ENCODE measurements around the gene PIMREG.

PIMREG gene

GRCh38 chr17:6427279-6427781 is 16.9 kb upstream of the PIMREG start:
- H3K9ac ChIP-seq (ENCODE audit: low read depth, low read length) = no peak overlapping the region
- H3K4me1 ChIP-seq (ENCODE audit: insufficient read depth, low read length) = no peaks in the 10 kb centered on the region
- 0 out of 2 replicates have a peak, but pooled peaks cover 6% of the 10 kb centered on the region for H3K9me3 ChIP-seq (ENCODE audit: control insufficient read depth, insufficient read depth, low read length)
- no peaks in the 10 kb centered on the region for H3K36me3 ChIP-seq (ENCODE audit: insufficient read depth, low read length)

GRCh38 chr17:6428207-6428965 is 15.9 kb upstream of the PIMREG start:
- H3K36me3 ChIP-seq (ENCODE audit: insufficient read depth, low read length) = no peaks in the 10 kb centered on the region
- H3K9ac ChIP-seq (ENCODE audit: low read depth, low read length) = no peak overlapping the region
- H3K4me1 ChIP-seq (ENCODE audit: insufficient read depth, low read length) = no peaks in the 10 kb centered on the region
- 0 out of 2 replicates have a peak, but pooled peaks cover 6% of the 10 kb centered on the region for H3K9me3 ChIP-seq (ENCODE audit: control insufficient read depth, insufficient read depth, low read length)

GRCh38 chr17:6429266-6429665 is 15.0 kb upstream of the PIMREG start:
- Histone ChIP-seq H3K9me3 (ENCODE audit: control insufficient read depth, insufficient read depth, low read length) (0 out of 2 replicates have a peak, but pooled peaks cover 6% of the 10 kb centered on the region), H3K4me1 (ENCODE audit: insufficient read depth, low read length) (no peaks in the 10 kb centered on the region), H3K9ac (ENCODE audit: low read depth, low read length) (no peak overlapping the region), H3K36me3 (ENCODE audit: insufficient read depth, low read length) (no peaks in the 10 kb centered on the region)

- H3K9me3 ChIP-seq (ENCODE audit: control insufficient read depth, insufficient read depth, low read length) = 0 out of 2 replicates have a peak, but pooled peaks cover 6% of the 10 kb centered on the region
- H3K9ac ChIP-seq (ENCODE audit: low read depth, low read length) = no peak overlapping the region
- H3K4me1 ChIP-seq (ENCODE audit: insufficient read depth, low read length) = no peaks in the 10 kb centered on the region
- H3K36me3 ChIP-seq (ENCODE audit: insufficient read depth, low read length) = no peaks in the 10 kb centered on the region
These were observed 13.5 kb upstream of the PIMREG start for GRCh38 chr17:6430769-6431168.

GRCh38 chr17:6435051-6435450 is 9.2 kb upstream of the PIMREG start, which contains the start of gene AIPL1:
Gene AIPL1, minus strand, starts transcription at chr17:6435121. Its CDS starts 17 bp downstream, at chr17:6435104.
- Histone ChIP-seq H3K4me1 (ENCODE audit: insufficient read depth, low read length) (peaks cover 9% of the 10 kb centered on the region; the same call in 1 of the 2 replicates), H3K36me3 (ENCODE audit: insufficient read depth, low read length) (no peaks in the 10 kb centered on the region), H3K9me3 (ENCODE audit: control insufficient read depth, insufficient read depth, low read length) (peaks cover 9% of the 10 kb centered on the region; the same call in 1 of the 2 replicates), H3K9ac (ENCODE audit: low read depth, low read length) (no peak within 1 kb of the TSS)

- Histone ChIP-seq H3K4me1 (ENCODE audit: insufficient read depth, low read length) (peaks cover 11% of the 10 kb centered on the region; the same call in 1 of the 2 replicates), H3K36me3 (ENCODE audit: insufficient read depth, low read length) (no peaks in the 10 kb centered on the region), H3K9ac (ENCODE audit: low read depth, low read length) (no peak overlapping the region)
These were observed 8.3 kb upstream of the PIMREG start for GRCh38 chr17:6435968-6436367.

GRCh38 chr17:6437466-6437865 is 6.8 kb upstream of the PIMREG start:
- Histone ChIP-seq H3K4me1 (ENCODE audit: insufficient read depth, low read length) (peaks cover 11% of the 10 kb centered on the region; the same call in 1 of the 2 replicates), H3K36me3 (ENCODE audit: insufficient read depth, low read length) (no peaks in the 10 kb centered on the region), H3K9me3 (ENCODE audit: control insufficient read depth, insufficient read depth, low read length) (peaks cover 3% of the 10 kb centered on the region; the same call in 1 of the 2 replicates), H3K9ac (ENCODE audit: low read depth, low read length) (no peak overlapping the region)

More at GRCh38 chr17:6435968-6436367, 8.3 kb upstream of the PIMREG start:
- peaks cover 4% of the 10 kb centered on the region; the same call in 1 of the 2 replicates for H3K9me3 ChIP-seq (ENCODE audit: control insufficient read depth, insufficient read depth, low read length)

GRCh38 chr17:6437956-6438355 is 6.3 kb upstream of the PIMREG start:
- peaks cover 11% of the 10 kb centered on the region; the same call in 1 of the 2 replicates for H3K4me1 ChIP-seq (ENCODE audit: insufficient read depth, low read length)
- no peaks in the 10 kb centered on the region for H3K36me3 ChIP-seq (ENCODE audit: insufficient read depth, low read length)
- no peak overlapping the region for H3K9ac ChIP-seq (ENCODE audit: low read depth, low read length)
- peaks cover 3% of the 10 kb centered on the region; the same call in 1 of the 2 replicates for H3K9me3 ChIP-seq (ENCODE audit: control insufficient read depth, insufficient read depth, low read length)

- Histone ChIP-seq H3K9me3 (ENCODE audit: control insufficient read depth, insufficient read depth, low read length) (peaks cover 3% of the 10 kb centered on the region; the same call in 1 of the 2 replicates), H3K4me1 (ENCODE audit: insufficient read depth, low read length) (peaks cover 11% of the 10 kb centered on the region; the same call in 1 of the 2 replicates), H3K36me3 (ENCODE audit: insufficient read depth, low read length) (no peaks in the 10 kb centered on the region), H3K9ac (ENCODE audit: low read depth, low read length) (no peak overlapping the region)
These were observed 4.3 kb upstream of the PIMREG start for GRCh38 chr17:6439951-6440350.

- Histone ChIP-seq H3K9ac (ENCODE audit: low read depth, low read length) (no peak overlapping the region), H3K36me3 (ENCODE audit: insufficient read depth, low read length) (peaks cover 7% of the 10 kb centered on the region), H3K4me1 (ENCODE audit: insufficient read depth, low read length) (peaks cover 9% of the 10 kb centered on the region), H3K9me3 (ENCODE audit: control insufficient read depth, insufficient read depth, low read length) (peaks cover 3% of the 10 kb centered on the region; the same call in 1 of the 2 replicates)
These were observed 1.5 kb upstream of the PIMREG start for GRCh38 chr17:6442775-6443174.

- Histone ChIP-seq H3K36me3 (ENCODE audit: insufficient read depth, low read length) (peaks cover 13% of the 10 kb centered on the region), H3K9ac (ENCODE audit: low read depth, low read length) (peak overlapping the region; percentile 81), H3K9me3 (ENCODE audit: control insufficient read depth, insufficient read depth, low read length) (no peaks in the 10 kb centered on the region), H3K4me1 (ENCODE audit: insufficient read depth, low read length) (peaks cover 5% of the 10 kb centered on the region)
These were observed 498 bp downstream of the PIMREG start for GRCh38 chr17:6444571-6445335.

- H3K9ac ChIP-seq (ENCODE audit: low read depth, low read length) = no peak overlapping the region
- H3K9me3 ChIP-seq (ENCODE audit: control insufficient read depth, insufficient read depth, low read length) = no peaks in the 10 kb centered on the region
- peaks cover 14% of the 10 kb centered on the region for H3K36me3 ChIP-seq (ENCODE audit: insufficient read depth, low read length)
- peaks cover 3% of the 10 kb centered on the region; the same call in 1 of the 2 replicates for H3K4me1 ChIP-seq (ENCODE audit: insufficient read depth, low read length)
These were observed 2.4 kb downstream of the PIMREG start for GRCh38 chr17:6446516-6447100.

- H3K9ac ChIP-seq (ENCODE audit: low read depth, low read length) = no peak overlapping the region
- H3K36me3 ChIP-seq (ENCODE audit: insufficient read depth, low read length) = peaks cover 14% of the 10 kb centered on the region
- no peaks in the 10 kb centered on the region for H3K9me3 ChIP-seq (ENCODE audit: control insufficient read depth, insufficient read depth, low read length)
- H3K4me1 ChIP-seq (ENCODE audit: insufficient read depth, low read length) = peaks cover 18% of the 10 kb centered on the region
These were observed 4.2 kb downstream of the PIMREG start for GRCh38 chr17:6448473-6448872.

GRCh38 chr17:6449307-6449706 is 5.1 kb downstream of the PIMREG start:
- Histone ChIP-seq H3K36me3 (ENCODE audit: insufficient read depth, low read length) (peaks cover 14% of the 10 kb centered on the region), H3K4me1 (ENCODE audit: insufficient read depth, low read length) (peaks cover 27% of the 10 kb centered on the region), H3K9me3 (ENCODE audit: control insufficient read depth, insufficient read depth, low read length) (no peaks in the 10 kb centered on the region), H3K9ac (ENCODE audit: low read depth, low read length) (no peak overlapping the region)
